HL-60 (cell line): Measurements from ENCODE around the gene TBC1D22A.

ENCODE experiments used
- CTCF ChIP-seq: IDR thresholded peaks from one replicate; pipeline ENCODE4 v1.5.1; 2011; ENCODE audit warnings: low read length, control low read depth, inconsistent platforms; ENCODE audit not compliant: insufficient read depth
- TF ChIP-seq, protein P1 (sequence below): IDR thresholded peaks from 2 replicates; pipeline ENCODE4 v1.6.1; 2012; ENCODE audit warnings: low read depth; ENCODE audit not compliant: insufficient replicate concordance

GRCh38 chr22:47007496-47007895 is 245.0 kb downstream of the TBC1D22A start:
- TF ChIP-seq CTCF = no peak
- TF ChIP-seq, protein P1, sequence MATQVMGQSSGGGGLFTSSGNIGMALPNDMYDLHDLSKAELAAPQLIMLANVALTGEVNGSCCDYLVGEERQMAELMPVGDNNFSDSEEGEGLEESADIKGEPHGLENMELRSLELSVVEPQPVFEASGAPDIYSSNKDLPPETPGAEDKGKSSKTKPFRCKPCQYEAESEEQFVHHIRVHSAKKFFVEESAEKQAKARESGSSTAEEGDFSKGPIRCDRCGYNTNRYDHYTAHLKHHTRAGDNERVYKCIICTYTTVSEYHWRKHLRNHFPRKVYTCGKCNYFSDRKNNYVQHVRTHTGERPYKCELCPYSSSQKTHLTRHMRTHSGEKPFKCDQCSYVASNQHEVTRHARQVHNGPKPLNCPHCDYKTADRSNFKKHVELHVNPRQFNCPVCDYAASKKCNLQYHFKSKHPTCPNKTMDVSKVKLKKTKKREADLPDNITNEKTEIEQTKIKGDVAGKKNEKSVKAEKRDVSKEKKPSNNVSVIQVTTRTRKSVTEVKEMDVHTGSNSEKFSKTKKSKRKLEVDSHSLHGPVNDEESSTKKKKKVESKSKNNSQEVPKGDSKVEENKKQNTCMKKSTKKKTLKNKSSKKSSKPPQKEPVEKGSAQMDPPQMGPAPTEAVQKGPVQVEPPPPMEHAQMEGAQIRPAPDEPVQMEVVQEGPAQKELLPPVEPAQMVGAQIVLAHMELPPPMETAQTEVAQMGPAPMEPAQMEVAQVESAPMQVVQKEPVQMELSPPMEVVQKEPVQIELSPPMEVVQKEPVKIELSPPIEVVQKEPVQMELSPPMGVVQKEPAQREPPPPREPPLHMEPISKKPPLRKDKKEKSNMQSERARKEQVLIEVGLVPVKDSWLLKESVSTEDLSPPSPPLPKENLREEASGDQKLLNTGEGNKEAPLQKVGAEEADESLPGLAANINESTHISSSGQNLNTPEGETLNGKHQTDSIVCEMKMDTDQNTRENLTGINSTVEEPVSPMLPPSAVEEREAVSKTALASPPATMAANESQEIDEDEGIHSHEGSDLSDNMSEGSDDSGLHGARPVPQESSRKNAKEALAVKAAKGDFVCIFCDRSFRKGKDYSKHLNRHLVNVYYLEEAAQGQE = no peak
